HCT116 (cell line): ENCODE results near the gene NEU4.
"Not testable (repeated sequence)": the region's sequence is repeated elsewhere in the genome, so short reads cannot be mapped to it uniquely, and the experiment has no call there.

ENCODE experiments used
- CEBPB ChIP-seq: IDR thresholded peaks from 2 replicates; pipeline ENCODE4 v1.6.1; 2012; ENCODE audit warnings: low read depth
- EGR1 ChIP-seq: IDR thresholded peaks from 2 replicates; pipeline ENCODE4 v1.6.1; 2012; ENCODE audit warnings: low read depth
- EZH2 ChIP-seq: fragments of 200-600 bp; sonication (generic); IDR thresholded peaks from 2 replicates; pipeline ENCODE4 v1.6.1; 2017; ENCODE audit warnings: antibody characterized with exemption, mixed run types
- EZH2phosphoT487 ChIP-seq: fragments of 200-600 bp; IDR thresholded peaks from 2 replicates; pipeline ENCODE4 v1.6.1; 2018; ENCODE audit warnings: antibody characterized with exemption, borderline replicate concordance
- FOSL1 ChIP-seq: IDR thresholded peaks from 2 replicates; pipeline ENCODE4 v1.6.1; 2012; ENCODE audit warnings: low read depth
- POLR2A ChIP-seq: IDR thresholded peaks from 2 replicates; pipeline ENCODE4 v1.7.0; 2011; ENCODE audit warnings: borderline replicate concordance; ENCODE audit not compliant: insufficient read depth, insufficient read length; ENCODE audit errors: extremely low read depth
- SRF ChIP-seq: IDR thresholded peaks from 2 replicates; pipeline ENCODE4 v1.6.1; 2012; ENCODE audit warnings: low read depth
- TF ChIP-seq, protein P1 (sequence below), 3 experiments: fragments of 200-600 bp in 1 of 3; sonication (generic) in 1 of 3; IDR thresholded peaks in 2 of 3; conservative IDR thresholded peaks in 1 of 3; 2 replicates each; pipeline ENCODE4 v1.5.1; 2012 to 2017; ENCODE audit warnings: low read depth in 2 of 3, low read length in 2 of 3, antibody characterized with exemption in 1 of 3, borderline replicate concordance in 1 of 3, control low read depth in 1 of 3, mild to moderate bottlenecking in 1 of 3, mixed read lengths in 1 of 3, mixed run types in 1 of 3, moderate library complexity in 1 of 3; ENCODE audit not compliant: insufficient read depth in 1 of 3
- TF ChIP-seq, protein P2 (sequence below): IDR thresholded peaks from 2 replicates; pipeline ENCODE4 v1.6.1; 2012; ENCODE audit warnings: low read depth

DNA sequence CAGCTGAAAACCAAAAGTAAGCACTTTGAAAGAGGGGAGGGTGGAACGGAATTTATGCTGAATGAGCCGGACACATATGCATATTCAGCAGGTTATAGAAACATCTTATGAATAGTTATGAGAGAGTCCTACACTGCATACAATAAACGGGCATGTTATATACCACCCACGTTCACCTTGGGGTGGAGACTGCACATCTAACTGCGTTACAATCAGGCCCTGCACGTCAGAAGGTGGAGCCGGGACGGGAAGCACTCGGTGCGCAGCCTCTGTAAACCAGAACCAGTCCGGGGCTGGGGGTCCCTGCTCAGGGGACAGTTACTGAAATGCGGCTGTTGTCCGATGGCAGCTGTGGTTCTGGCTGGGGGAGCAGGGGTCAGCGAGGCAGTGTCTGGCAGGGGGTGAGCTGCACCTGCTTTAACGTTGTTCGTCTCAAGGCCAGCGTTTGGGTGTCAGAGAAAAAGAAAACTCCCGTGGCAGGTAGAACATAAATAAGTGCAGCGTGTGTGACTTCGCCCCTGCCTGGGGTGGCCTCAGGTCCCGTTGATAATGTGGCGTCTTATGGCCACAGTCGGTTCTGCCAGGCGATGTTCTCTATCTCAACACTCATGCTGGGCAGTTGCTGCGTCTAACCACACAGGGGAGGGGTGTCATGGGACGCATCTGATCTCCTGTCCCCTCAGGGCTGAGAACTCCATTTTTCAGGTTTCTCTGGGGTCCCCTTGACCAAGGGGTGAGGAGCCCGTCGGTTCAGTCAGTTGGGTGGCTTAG is 24.9 kb downstream of the NEU4 start:
- TF ChIP-seq, protein P1, sequence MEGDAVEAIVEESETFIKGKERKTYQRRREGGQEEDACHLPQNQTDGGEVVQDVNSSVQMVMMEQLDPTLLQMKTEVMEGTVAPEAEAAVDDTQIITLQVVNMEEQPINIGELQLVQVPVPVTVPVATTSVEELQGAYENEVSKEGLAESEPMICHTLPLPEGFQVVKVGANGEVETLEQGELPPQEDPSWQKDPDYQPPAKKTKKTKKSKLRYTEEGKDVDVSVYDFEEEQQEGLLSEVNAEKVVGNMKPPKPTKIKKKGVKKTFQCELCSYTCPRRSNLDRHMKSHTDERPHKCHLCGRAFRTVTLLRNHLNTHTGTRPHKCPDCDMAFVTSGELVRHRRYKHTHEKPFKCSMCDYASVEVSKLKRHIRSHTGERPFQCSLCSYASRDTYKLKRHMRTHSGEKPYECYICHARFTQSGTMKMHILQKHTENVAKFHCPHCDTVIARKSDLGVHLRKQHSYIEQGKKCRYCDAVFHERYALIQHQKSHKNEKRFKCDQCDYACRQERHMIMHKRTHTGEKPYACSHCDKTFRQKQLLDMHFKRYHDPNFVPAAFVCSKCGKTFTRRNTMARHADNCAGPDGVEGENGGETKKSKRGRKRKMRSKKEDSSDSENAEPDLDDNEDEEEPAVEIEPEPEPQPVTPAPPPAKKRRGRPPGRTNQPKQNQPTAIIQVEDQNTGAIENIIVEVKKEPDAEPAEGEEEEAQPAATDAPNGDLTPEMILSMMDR (IDR thresholded peaks at IDR 0.05 in 2 of 3, conservative IDR thresholded peaks at IDR 0.05 in 1 of 3; ENCODE audit: borderline replicate concordance in 1 of 3, insufficient read depth in 1 of 3, low read depth in 2 of 3, low read length in 2 of 3): not testable (repeated sequence)
- not testable (repeated sequence) for TF ChIP-seq EZH2phosphoT487, POLR2A, EZH2, EGR1, FOSL1, SRF, CEBPB
- TF ChIP-seq, protein P2, sequence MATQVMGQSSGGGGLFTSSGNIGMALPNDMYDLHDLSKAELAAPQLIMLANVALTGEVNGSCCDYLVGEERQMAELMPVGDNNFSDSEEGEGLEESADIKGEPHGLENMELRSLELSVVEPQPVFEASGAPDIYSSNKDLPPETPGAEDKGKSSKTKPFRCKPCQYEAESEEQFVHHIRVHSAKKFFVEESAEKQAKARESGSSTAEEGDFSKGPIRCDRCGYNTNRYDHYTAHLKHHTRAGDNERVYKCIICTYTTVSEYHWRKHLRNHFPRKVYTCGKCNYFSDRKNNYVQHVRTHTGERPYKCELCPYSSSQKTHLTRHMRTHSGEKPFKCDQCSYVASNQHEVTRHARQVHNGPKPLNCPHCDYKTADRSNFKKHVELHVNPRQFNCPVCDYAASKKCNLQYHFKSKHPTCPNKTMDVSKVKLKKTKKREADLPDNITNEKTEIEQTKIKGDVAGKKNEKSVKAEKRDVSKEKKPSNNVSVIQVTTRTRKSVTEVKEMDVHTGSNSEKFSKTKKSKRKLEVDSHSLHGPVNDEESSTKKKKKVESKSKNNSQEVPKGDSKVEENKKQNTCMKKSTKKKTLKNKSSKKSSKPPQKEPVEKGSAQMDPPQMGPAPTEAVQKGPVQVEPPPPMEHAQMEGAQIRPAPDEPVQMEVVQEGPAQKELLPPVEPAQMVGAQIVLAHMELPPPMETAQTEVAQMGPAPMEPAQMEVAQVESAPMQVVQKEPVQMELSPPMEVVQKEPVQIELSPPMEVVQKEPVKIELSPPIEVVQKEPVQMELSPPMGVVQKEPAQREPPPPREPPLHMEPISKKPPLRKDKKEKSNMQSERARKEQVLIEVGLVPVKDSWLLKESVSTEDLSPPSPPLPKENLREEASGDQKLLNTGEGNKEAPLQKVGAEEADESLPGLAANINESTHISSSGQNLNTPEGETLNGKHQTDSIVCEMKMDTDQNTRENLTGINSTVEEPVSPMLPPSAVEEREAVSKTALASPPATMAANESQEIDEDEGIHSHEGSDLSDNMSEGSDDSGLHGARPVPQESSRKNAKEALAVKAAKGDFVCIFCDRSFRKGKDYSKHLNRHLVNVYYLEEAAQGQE: not testable (repeated sequence)
